Measurements from ENCODE around the gene TOP3B.

DNA sequence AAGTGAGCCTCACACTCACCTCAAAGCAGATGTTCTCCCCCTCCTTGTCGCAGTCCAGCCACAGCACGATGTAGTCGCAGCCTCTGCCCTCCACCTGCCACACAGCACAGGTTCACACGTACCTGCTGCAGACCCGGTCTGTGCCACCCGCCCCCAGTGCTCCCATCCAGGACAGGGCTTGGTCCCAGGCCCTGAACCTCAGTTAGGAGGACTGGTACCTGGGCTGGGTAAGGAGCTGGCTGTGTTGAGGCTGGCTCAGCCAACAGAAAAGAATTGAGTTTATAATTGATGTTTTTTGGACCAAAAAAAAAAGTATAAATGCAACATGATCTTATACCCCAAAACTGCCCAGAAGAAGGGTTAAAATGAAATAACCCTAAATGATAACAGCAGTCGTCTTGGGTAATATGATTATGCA lies 10.7 kb downstream of the TOP3B start:
- TF ChIP-seq, protein P1, sequence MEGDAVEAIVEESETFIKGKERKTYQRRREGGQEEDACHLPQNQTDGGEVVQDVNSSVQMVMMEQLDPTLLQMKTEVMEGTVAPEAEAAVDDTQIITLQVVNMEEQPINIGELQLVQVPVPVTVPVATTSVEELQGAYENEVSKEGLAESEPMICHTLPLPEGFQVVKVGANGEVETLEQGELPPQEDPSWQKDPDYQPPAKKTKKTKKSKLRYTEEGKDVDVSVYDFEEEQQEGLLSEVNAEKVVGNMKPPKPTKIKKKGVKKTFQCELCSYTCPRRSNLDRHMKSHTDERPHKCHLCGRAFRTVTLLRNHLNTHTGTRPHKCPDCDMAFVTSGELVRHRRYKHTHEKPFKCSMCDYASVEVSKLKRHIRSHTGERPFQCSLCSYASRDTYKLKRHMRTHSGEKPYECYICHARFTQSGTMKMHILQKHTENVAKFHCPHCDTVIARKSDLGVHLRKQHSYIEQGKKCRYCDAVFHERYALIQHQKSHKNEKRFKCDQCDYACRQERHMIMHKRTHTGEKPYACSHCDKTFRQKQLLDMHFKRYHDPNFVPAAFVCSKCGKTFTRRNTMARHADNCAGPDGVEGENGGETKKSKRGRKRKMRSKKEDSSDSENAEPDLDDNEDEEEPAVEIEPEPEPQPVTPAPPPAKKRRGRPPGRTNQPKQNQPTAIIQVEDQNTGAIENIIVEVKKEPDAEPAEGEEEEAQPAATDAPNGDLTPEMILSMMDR (IDR thresholded peaks at IDR 0.05): no peak
- no peak for TF ChIP-seq POLR2A (IDR thresholded peaks at IDR 0.05)

All from right lobe of liver (tissue), 4 donors.